GM23248 (cell line): ENCODE measurements around the gene TRDN. TPM values are rescaled to one million over a fixed set of nuclear protein-coding genes. Genes with fewer than 3 reads are reported as not detected.

Experiments used
- DNase-seq: peaks from one replicate; pipeline ENCODE4 v3.0.0-alpha.2; 2015
- H2AFZ ChIP-seq: fragments of 200-600 bp; sonication (generic); 2 replicates; pipeline ENCODE4 v1.6.1; 2016; ENCODE audit warnings: antibody characterized with exemption
- H3F3A ChIP-seq: fragments of 200-600 bp; sonication (generic); 2 replicates; pipeline ENCODE4 v1.6.1; 2016; ENCODE audit warnings: mild to moderate bottlenecking, antibody characterized with exemption, mixed run types; ENCODE audit not compliant: insufficient read depth
- H3K27ac ChIP-seq: fragments of 200-600 bp; sonication (generic); 2 replicates; pipeline ENCODE4 v1.5.1; 2016; ENCODE audit warnings: mild to moderate bottlenecking
- H3K27me3 ChIP-seq: fragments of 200-600 bp; sonication (generic); replicated peaks from 2 replicates; pipeline ENCODE4 v1.6.1; 2016; ENCODE audit warnings: mild to moderate bottlenecking; ENCODE audit not compliant: insufficient read depth
- H3K36me3 ChIP-seq: fragments of 200-600 bp; sonication (generic); 2 replicates; pipeline ENCODE4 v1.6.1; 2016; ENCODE audit warnings: low read depth, mild to moderate bottlenecking
- H3K4me1 ChIP-seq: fragments of 200-600 bp; sonication (generic); 2 replicates; pipeline ENCODE4 v1.6.1; 2016; ENCODE audit warnings: mild to moderate bottlenecking; ENCODE audit not compliant: insufficient read depth
- H3K4me2 ChIP-seq: fragments of 200-600 bp; sonication (generic); one replicate; pipeline ENCODE4 v1.6.1; 2016; ENCODE audit warnings: mild to moderate bottlenecking; ENCODE audit not compliant: unreplicated experiment
- H3K4me3 ChIP-seq: fragments of 200-600 bp; sonication (generic); 2 replicates; pipeline ENCODE4 v1.5.1; 2016; ENCODE audit warnings: mild to moderate bottlenecking
- H3K79me2 ChIP-seq: fragments of 200-600 bp; sonication (generic); 2 replicates; pipeline ENCODE4 v1.6.1; 2016; ENCODE audit warnings: mild to moderate bottlenecking; ENCODE audit not compliant: insufficient read depth
- H3K9ac ChIP-seq: fragments of 200-600 bp; sonication (generic); 2 replicates; pipeline ENCODE4 v1.6.1; 2016; ENCODE audit warnings: mild to moderate bottlenecking
- H3K9me2 ChIP-seq: fragments of 200-600 bp; sonication (generic); 2 replicates; pipeline ENCODE4 v1.6.1; 2016; ENCODE audit warnings: mixed run types, mild to moderate bottlenecking, moderate library complexity; ENCODE audit not compliant: insufficient read depth
- H3K9me3 ChIP-seq: fragments of 200-600 bp; sonication (generic); one replicate; pipeline ENCODE4 v1.6.1; 2017; ENCODE audit warnings: low read depth
- H4K20me1 ChIP-seq: fragments of 200-600 bp; sonication (generic); 2 replicates; pipeline ENCODE4 v1.6.0; 2016; ENCODE audit not compliant: insufficient read depth
- EZH2 ChIP-seq: fragments of 200-600 bp; sonication (generic); IDR thresholded peaks from 2 replicates; pipeline ENCODE4 v1.6.1; 2018; ENCODE audit warnings: antibody characterized with exemption, mild to moderate bottlenecking; ENCODE audit not compliant: insufficient read depth, poor library complexity, severe bottlenecking
- EZH2phosphoT487 ChIP-seq: fragments of 200-600 bp; sonication (generic); IDR thresholded peaks from 2 replicates; pipeline ENCODE4 v1.6.1; 2018; ENCODE audit warnings: antibody characterized with exemption, moderate library complexity, mild to moderate bottlenecking, low read depth; ENCODE audit not compliant: insufficient read depth
- WGBS, 2 experiments: methylation state at CpG; one replicate each; pipeline ENCODE4 v1.1.6; 2015 to 2017; ENCODE audit warnings: low lambda C conversion rate in 2 of 2, low coverage in 1 of 2; ENCODE audit errors: missing lambda C conversion rate in 2 of 2; 5-methylcytosine and 5-hydroxymethylcytosine counted together
- in situ Hi-C: fragments of 300-500 bp; cut with MboI; formaldehyde crosslinking; loops from 2 replicates; pipeline ENCODE4 v1.15.0; 2020
- polyA plus RNA-seq: library from polyadenylated mRNA; unstranded; fragments of >200 nt; fragmentation: Nextera tagmentation; extraction: Ambion mirVana; gene quantifications from 2 replicates; pipeline ENCODE4 v1.2.1, GENCODE V29; 2016
- total RNA-seq: library from RNA; depleted of rRNA; stranded (reverse); fragments of >200 nt; shearing (Covaris generic); gene quantifications from 2 replicates; pipeline ENCODE4 v1.2.3, GENCODE V29; 2014

Gene TRDN
- total and polyA plus RNA-seq, 2 experiments from 2014 or later: not detected

DNA sequence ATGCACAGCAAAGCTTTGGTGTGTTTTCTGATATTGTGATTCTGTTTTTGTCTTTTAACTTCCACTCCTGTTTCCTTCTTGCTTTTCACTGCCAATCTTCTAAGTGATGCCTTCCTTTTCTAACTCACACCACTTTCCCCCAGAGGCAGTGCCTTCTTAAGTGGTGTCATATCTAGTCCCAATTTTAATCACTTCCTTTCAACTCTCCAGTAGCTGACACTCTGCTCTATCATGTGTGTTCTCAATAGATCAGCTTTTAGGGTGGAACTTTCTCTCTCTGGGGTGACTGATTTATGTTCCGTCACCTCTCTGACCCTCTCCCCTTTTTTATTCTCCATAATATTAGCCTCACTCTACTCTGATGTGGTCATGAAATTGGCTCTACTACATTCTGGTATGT lies 460.0 kb downstream of the TRDN start:
- DNase-seq: no peak
- in situ Hi-C loops: no loop called here
- WGBS, 2 experiments: 38 to 44% methylated on average over 1 of the region's 1 CpG
- no peaks in the 10 kb centered on the region for H3K27me3 ChIP-seq
- H4K20me1 ChIP-seq: no peaks in the 10 kb centered on the region
- H3K36me3 ChIP-seq: no peaks in the 10 kb centered on the region
- H3K79me2 ChIP-seq: no peaks in the 10 kb centered on the region
- no peaks in the 10 kb centered on the region for H3K9me3 ChIP-seq
- no peak overlapping the region for H3K27ac ChIP-seq
- TF ChIP-seq EZH2 (no peak), EZH2phosphoT487 (no peak)
- no peaks in the 10 kb centered on the region for H3F3A ChIP-seq
- H3K4me1 ChIP-seq: no peaks in the 10 kb centered on the region
- no peak overlapping the region for H3K4me3 ChIP-seq
- H3K9me2 ChIP-seq: no peaks in the 10 kb centered on the region
- no peak overlapping the region for H3K9ac ChIP-seq
- H2AFZ ChIP-seq: no peak overlapping the region
- no peak overlapping the region for H3K4me2 ChIP-seq

DNA sequence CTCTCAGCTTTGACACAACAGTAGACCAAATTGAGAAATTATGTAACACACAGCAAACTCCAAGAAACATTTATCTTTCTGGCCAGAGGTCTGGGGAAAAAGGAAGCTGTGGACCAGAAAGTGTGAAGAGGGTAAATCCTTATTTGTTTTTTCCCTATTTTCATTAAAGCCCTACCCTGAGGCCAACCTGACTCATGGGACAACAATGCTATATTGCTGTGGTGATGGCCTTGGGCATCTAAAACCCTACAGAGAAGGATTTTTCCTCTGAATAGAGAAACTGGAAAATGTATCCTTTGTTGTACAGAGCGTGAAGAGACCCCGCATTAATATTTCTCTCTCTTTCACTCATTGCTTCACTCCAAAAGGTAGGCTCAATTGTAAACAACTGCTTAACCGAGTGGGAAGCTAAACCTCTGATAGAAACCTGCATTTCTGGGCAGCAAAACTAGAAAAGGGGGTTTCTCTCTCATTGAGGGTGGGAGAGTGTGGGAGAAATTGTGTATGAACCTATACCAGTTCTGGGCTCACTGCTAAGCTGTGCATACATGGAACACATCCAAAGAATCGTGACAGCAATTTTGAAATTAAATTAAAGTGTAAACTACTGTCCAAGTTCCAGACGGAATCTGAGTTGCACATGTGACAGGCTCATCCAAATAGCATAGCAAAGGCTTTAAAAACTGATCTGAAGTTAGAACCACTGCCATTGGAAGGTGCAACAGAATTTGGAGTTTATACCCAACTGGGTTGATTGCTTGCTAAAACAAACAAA lies 465.2 kb downstream of the TRDN start:
- H3K9ac ChIP-seq: no peak overlapping the region

DNA sequence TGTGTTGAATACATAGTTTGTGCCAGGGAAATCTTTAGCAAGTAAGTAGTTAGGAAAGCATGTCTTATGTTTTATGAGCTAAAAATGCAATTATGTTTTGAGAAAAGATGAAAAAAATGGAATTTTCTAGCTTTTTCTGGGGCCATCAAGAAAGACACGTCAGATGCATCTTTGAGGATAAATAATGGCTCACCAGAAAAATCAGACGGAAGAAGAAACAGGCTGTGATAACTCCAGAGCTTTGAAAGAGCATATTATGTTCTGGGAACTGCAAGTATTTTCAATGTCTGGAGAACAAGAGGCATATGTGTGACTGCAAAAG lies 467.0 kb downstream of the TRDN start:
- in situ Hi-C loops: no loop called here
- Histone ChIP-seq H3K9me2 (no peaks in the 10 kb centered on the region), H3K4me2 (no peak overlapping the region), H3K9me3 (no peaks in the 10 kb centered on the region), H3K4me1 (no peaks in the 10 kb centered on the region), H3K9ac (no peak overlapping the region), H3K79me2 (no peaks in the 10 kb centered on the region), H3K4me3 (no peak overlapping the region), H3K36me3 (no peaks in the 10 kb centered on the region), H3K27ac (no peak overlapping the region), H4K20me1 (no peaks in the 10 kb centered on the region), H3K27me3 (no peaks in the 10 kb centered on the region), H2AFZ (no peak overlapping the region), H3F3A (no peaks in the 10 kb centered on the region)
- DNase-seq: no peak
- TF ChIP-seq EZH2phosphoT487 (no peak), EZH2 (no peak)
- 3 to 8% methylated on average over 2 of the region's 2 CpGs for WGBS, 2 experiments

More for the DNA sequence above, 465.2 kb downstream of the TRDN start:
- no peaks in the 10 kb centered on the region for H3K27me3 ChIP-seq
- H3K4me2 ChIP-seq: no peak overlapping the region
- H3K4me3 ChIP-seq: no peak overlapping the region
- H2AFZ ChIP-seq: no peak overlapping the region
- no peak overlapping the region for H3K27ac ChIP-seq
- H3K79me2 ChIP-seq: no peaks in the 10 kb centered on the region
- WGBS, 2 experiments: 5 to 14% methylated on average over 5 of the region's 5 CpGs
- no peaks in the 10 kb centered on the region for H3K9me2 ChIP-seq
- no peaks in the 10 kb centered on the region for H3K9me3 ChIP-seq
- in situ Hi-C loops: no loop called here
- DNase-seq: no peak
- H4K20me1 ChIP-seq: no peaks in the 10 kb centered on the region
- TF ChIP-seq EZH2phosphoT487 (no peak), EZH2 (no peak)
- no peaks in the 10 kb centered on the region for H3F3A ChIP-seq
- no peaks in the 10 kb centered on the region for H3K4me1 ChIP-seq
- H3K36me3 ChIP-seq: no peaks in the 10 kb centered on the region

DNA sequence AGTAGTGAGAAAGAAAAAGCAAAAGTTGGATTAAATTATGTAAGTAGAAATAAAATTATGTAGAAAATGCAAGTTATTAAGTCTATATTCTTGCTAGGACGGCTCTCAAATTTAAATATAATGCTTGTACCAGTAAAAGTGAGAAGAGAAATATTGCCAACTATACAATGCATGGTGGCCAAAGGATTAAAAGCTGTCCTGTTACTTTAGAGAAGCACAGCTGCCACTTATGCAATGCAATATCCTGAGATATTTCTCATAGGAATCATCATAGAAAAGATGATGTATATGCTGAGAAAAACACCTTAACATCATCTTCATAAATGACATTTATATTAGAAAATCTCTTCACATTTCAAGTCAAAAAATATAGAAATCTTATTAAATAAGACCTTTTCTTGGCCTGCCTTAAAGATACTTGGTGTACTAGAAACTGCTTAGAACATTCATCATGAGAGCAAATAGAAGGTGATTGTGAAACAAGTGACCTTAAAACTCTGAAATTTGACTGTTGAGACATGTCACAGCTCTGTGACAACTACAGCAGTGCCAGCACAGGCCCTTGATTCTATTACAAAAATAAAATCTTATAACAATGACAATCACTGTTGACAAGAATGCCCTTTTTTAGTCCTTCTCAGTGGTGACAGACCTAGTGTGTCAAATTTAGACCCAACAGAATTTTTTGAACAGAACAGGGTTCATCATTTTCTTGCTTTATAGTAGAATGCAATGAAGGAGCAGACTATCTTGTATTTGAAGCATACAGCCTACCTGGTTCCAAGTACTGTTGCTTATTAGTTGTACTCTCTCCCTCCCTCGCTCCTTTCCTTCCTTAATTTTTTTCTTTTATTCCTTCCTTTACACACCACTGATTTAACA lies 467.6 kb downstream of the TRDN start:
- 3 to 4% methylated on average over 2 of the region's 2 CpGs for WGBS, 2 experiments
- H3K4me2 ChIP-seq: no peak overlapping the region
- in situ Hi-C loops: no loop called here
- H3K9ac ChIP-seq: no peak overlapping the region
- TF ChIP-seq EZH2: no peak
- TF ChIP-seq EZH2phosphoT487: no peak
- DNase-seq: no peak
- H2AFZ ChIP-seq: no peak overlapping the region
- no peaks in the 10 kb centered on the region for H3K9me3 ChIP-seq
- no peaks in the 10 kb centered on the region for H3K27me3 ChIP-seq
- no peaks in the 10 kb centered on the region for H3K9me2 ChIP-seq
- no peaks in the 10 kb centered on the region for H3K36me3 ChIP-seq
- H3K4me3 ChIP-seq: no peak overlapping the region
- no peaks in the 10 kb centered on the region for H3K79me2 ChIP-seq
- H3F3A ChIP-seq: no peaks in the 10 kb centered on the region
- H3K4me1 ChIP-seq: no peaks in the 10 kb centered on the region
- H4K20me1 ChIP-seq: no peaks in the 10 kb centered on the region
- H3K27ac ChIP-seq: no peak overlapping the region
